Tibial nerve (tissue), 4 donors: ENCODE results near the gene AMDHD2. TPM values are rescaled to one million over a fixed set of nuclear protein-coding genes. Genes with fewer than 3 reads are reported as not detected.

ENCODE experiments used
- DNase-seq, 2 donors: peaks; one replicate each; pipeline ENCODE4 v3.0.0-alpha.2; 2019; ENCODE audit warnings: low spot score in 2 of 2
- H3K27ac ChIP-seq, 4 donors: fragments of 200-600 bp; sonication (generic) in 3 of 4; one replicate each; pipeline ENCODE4 v1.5.1; 2017 to 2019; ENCODE audit warnings: mild to moderate bottlenecking in 1 of 4
- H3K27me3 ChIP-seq, 2 donors: fragments of 200-600 bp; sonication (generic) in 1 of 2; one replicate each; pipeline versions ENCODE4 v1.5.1 to v1.6.0; 2017 to 2019
- H3K36me3 ChIP-seq, 3 donors: fragments of 200-600 bp; sonication (generic); one replicate each; pipeline ENCODE4 v1.5.1; 2018 to 2019
- H3K4me1 ChIP-seq, 4 donors: fragments of 200-600 bp; sonication (generic) in 3 of 4; one replicate each; pipeline ENCODE4 v1.5.1; 2017 to 2019
- H3K4me3 ChIP-seq, 4 donors: fragments of 200-600 bp; sonication (generic) in 3 of 4; one replicate each; pipeline ENCODE4 v1.5.1; 2017 to 2019; ENCODE audit warnings: mild to moderate bottlenecking in 1 of 4, moderate library complexity in 1 of 4
- H3K9me3 ChIP-seq, 4 donors: fragments of 200-600 bp; sonication (generic) in 3 of 4; one replicate each; pipeline ENCODE4 v1.5.1; 2017 to 2019
- CTCF ChIP-seq, 5 experiments: fragments of 200-600 bp in 3 of 5; fragments of 450-650 bp in 2 of 5; sonication (generic) in 3 of 5; IDR thresholded peaks; one replicate each; pipeline ENCODE4 v1.5.1; 2016 to 2019; ENCODE audit warnings: antibody characterized with exemption in 5 of 5, mild to moderate bottlenecking in 3 of 5, moderate library complexity in 2 of 5
- EP300 ChIP-seq, 2 donors: sonication (generic); formaldehyde crosslinking; IDR thresholded peaks; one replicate each; pipeline ENCODE4 v1.6.1; 2017; ENCODE audit warnings: antibody characterized with exemption in 2 of 2, mild to moderate bottlenecking in 1 of 2
- POLR2A ChIP-seq, 2 donors: fragments of 450-650 bp; IDR thresholded peaks; one replicate each; pipeline ENCODE4 v1.6.1; 2017; ENCODE audit warnings: antibody characterized with exemption in 2 of 2, mild to moderate bottlenecking in 2 of 2, moderate library complexity in 2 of 2
- WGBS, 2 donors: methylation state at CpG; one replicate each; pipeline ENCODE4 v1.1.5; 2018; 5-methylcytosine and 5-hydroxymethylcytosine counted together
- total RNA-seq, 4 donors: library from RNA; depleted of rRNA; stranded (reverse); fragments of >200 nt; gene quantifications; one replicate each; pipeline ENCODE4 v1.1.0, GENCODE V29; 2016

Gene AMDHD2
- total RNA-seq, 4 donors from 2014 or later: 40.4 to 64.5 (median 55.2) TPM

GRCh38 chr16:2527071-2527783 lies 7.1 kb downstream of the AMDHD2 start:
- no peak for DNase-seq
- 81 to 84% methylated on average over 11 to 12 of the region's 12 CpGs for WGBS, 2 donors
- no peak for TF ChIP-seq POLR2A (IDR thresholded peaks at IDR 0.05)
- no peak for TF ChIP-seq CTCF (IDR thresholded peaks at IDR 0.05)
- no peak for TF ChIP-seq EP300 (IDR thresholded peaks at IDR 0.05)
- no peaks in the 10 kb centered on the region for H3K9me3 ChIP-seq
- peaks cover 0 to 82% (median 11%) of the 10 kb centered on the region in 3 donors for H3K36me3 ChIP-seq
- no peak overlapping the region for H3K27ac ChIP-seq
- no peak overlapping the region for H3K4me3 ChIP-seq
- peaks cover 0 to 14% (median 6%) of the 10 kb centered on the region in 4 donors for H3K4me1 ChIP-seq
- H3K27me3 ChIP-seq: no peaks in the 10 kb centered on the region

- H3K27ac ChIP-seq: no peak overlapping the region
- WGBS, 2 donors: 95 to 97% methylated on average over 11 to 17 of the region's 24 CpGs
- DNase-seq: no peak
- peaks cover 0 to 14% (median 6%) of the 10 kb centered on the region in 4 donors for H3K4me1 ChIP-seq
- H3K36me3 ChIP-seq: peaks cover 0 to 77% (median 11%) of the 10 kb centered on the region in 3 donors
- TF ChIP-seq EP300 (IDR thresholded peaks at IDR 0.05) (no peak), CTCF (IDR thresholded peaks at IDR 0.05) (no peak), POLR2A (IDR thresholded peaks at IDR 0.05) (no peak)
- no peaks in the 10 kb centered on the region for H3K9me3 ChIP-seq
- no peak overlapping the region for H3K4me3 ChIP-seq
- H3K27me3 ChIP-seq: no peaks in the 10 kb centered on the region
Observed at GRCh38 chr16:2527784-2528100, 7.6 kb downstream of the AMDHD2 start.

DNA sequence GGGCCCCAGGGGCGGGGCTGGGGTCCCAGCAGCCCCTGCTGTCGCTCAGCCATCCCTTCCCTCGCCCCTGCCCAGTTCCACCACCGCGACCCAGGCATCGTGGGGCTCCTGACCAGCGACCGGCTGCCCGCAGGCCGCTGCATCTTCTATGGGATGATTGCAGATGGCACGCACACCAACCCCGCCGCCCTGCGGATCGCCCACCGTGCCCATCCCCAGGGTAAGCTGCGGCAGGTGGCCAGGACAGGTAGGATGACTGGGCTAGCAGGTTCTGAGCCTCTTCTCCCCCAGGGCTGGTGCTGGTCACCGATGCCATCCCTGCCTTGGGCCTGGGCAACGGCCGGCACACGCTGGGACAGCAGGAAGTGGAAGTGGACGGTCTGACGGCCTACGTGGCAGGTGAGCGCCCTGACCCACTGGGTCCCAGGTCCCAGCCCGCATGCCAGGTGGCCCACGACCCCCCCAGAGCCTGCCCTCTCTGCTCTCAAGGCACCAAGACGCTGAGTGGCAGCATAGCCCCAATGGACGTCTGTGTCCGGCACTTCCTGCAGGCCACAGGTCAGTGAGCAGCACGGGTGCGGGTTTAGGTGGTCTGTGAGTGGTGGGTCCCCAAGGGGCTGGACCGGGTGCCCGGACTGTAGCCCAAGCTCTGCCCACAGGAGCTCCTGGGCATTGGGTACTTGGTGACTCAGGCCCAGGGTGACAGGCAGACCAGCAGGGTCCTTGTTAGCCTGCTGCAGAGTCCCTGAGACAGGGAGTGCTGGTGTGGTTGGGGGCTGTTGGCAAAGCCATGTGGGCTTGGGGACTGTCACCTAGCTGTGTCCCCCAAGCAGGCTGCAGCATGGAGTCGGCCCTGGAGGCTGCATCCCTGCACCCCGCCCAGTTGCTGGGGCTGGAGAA lies 8.2 kb downstream of the AMDHD2 start:
- DNase-seq: no peak
- TF ChIP-seq CTCF (IDR thresholded peaks at IDR 0.05) (no peak), EP300 (IDR thresholded peaks at IDR 0.05) (no peak), POLR2A (IDR thresholded peaks at IDR 0.05) (no peak)
- 90 to 93% methylated on average over 22 to 26 of the region's 36 CpGs for WGBS, 2 donors
- no peak overlapping the region for H3K27ac ChIP-seq
- no peaks in the 10 kb centered on the region for H3K27me3 ChIP-seq
- peaks cover 0 to 14% (median 6%) of the 10 kb centered on the region in 4 donors for H3K4me1 ChIP-seq
- no peaks in the 10 kb centered on the region for H3K9me3 ChIP-seq
- no peak overlapping the region for H3K4me3 ChIP-seq
- peaks cover 0 to 70% (median 11%) of the 10 kb centered on the region in 3 donors for H3K36me3 ChIP-seq

GRCh38 chr16:2529061-2529931 lies 9.1 kb downstream of the AMDHD2 start:
- H3K4me3 ChIP-seq: no peak overlapping the region
- H3K27ac ChIP-seq: no peak overlapping the region
- no peak for DNase-seq
- H3K9me3 ChIP-seq: no peaks in the 10 kb centered on the region
- no peaks in the 10 kb centered on the region for H3K27me3 ChIP-seq
- TF ChIP-seq CTCF (IDR thresholded peaks at IDR 0.05) (no peak), EP300 (IDR thresholded peaks at IDR 0.05) (no peak), POLR2A (IDR thresholded peaks at IDR 0.05) (no peak)
- H3K4me1 ChIP-seq: peaks cover 0 to 14% (median 6%) of the 10 kb centered on the region in 4 donors
- WGBS, 2 donors: 80 to 90% methylated on average over 28 to 31 of the region's 32 CpGs
- H3K36me3 ChIP-seq: peaks cover 0 to 62% (median 11%) of the 10 kb centered on the region in 3 donors
